HG03432 (cell line): ENCODE measurements around the gene SAG.
A peak's percentile ranks its signal among the peaks of the same experiment; 100 is the strongest.
"Not testable (repeated sequence)": the region's sequence is repeated elsewhere in the genome, so short reads cannot be mapped to it uniquely, and the experiment has no call there.

Source experiments
- ATAC-seq: cut with Tn5 transposase; IDR thresholded peaks from one replicate; pipeline ENCODE4 v1.9.1; 2021; ENCODE audit warnings: mild to moderate bottlenecking, moderate library complexity; ENCODE audit not compliant: unreplicated experiment

SAG gene

DNA sequence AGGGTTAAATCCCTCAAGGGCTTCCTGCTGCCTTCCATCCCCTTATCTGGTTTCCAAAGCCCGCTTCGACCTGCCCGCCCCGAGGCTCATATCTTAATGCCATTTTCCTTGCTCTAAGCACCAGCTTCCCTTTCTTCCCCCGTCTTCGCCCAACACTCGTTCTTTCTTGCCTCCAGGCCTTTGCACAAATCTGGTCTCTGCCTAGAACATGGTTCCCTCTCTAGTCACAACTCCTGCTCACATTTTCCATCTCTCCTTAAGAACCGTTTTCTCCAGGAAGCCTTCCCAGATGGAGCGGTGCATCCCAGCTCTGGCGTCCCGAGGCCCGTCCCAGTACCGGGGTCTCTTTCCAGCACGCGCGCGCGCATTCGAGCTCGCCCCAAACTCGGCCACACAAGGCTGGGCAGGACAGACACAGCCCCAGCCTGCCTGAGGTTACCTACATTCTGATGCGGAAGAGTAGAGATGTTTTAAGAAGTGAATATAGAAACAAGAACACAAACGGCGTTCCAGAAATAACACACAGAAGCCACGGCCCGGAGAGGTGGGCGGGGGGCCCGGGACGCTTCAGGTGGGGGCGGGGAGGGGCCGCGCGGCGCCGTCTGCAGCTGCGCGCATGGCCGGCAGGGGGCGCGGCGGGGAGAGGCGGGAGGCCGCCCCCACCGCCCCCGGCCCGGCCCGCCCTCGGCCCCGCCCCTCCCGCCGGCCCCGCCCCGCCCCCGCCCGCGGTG is 46.3 kb downstream of the SAG start, which contains the start of gene DGKD:
Gene DGKD (plus strand): TSS at position 726 of the 731 bp plus-strand sequence. CDS start 25 bp downstream, outside the sequence.
- peak; percentile 53 for ATAC-seq

DNA sequence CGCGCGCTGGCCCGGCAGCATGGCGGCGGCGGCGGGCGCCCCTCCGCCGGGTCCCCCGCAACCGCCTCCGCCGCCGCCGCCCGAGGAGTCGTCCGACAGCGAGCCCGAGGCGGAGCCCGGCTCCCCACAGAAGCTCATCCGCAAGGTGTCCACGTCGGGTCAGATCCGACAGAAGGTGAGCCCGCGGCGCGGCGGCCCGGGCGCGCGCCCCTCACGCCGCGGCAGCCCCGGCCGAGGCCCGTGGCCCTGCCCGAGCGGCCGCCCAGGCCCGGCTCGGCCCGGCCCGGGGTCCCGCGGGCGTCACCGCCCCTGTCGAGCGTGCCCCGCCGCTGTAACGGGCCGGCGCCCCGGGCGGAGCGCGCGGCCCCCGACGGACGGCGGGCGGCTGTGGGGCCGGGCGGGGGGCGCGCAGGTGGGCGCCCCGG is 46.9 kb downstream of the SAG start:
- no peak for ATAC-seq

DNA sequence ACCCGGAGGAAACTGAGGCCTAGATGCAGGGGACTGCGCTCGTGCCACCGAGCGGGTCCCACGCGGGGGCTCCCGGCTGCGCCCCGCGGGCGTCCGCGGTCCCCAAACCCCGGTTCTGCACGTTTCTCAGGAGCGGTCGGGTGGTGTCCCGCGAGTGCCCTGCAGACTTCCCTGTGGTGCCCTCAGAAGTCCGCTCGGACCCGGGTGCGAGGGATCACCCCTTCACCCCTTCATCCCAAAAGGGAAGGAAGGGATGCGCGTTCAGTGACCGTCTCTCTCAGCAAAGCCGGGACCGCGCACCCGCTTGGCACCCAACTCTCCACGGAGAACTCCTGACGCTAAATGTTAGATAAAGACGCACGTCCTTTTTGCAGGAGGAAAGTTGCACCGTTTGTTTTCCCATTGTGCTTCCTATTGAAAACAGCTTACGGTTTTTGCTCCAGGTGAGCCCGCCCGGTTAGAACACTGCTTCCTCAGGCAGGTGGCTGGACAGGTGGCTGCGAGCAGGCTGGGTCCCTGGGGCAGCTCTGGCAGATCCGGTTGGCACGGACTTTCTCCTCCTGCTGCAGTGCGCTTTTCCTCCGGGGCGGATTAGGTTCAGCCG is 47.5 kb downstream of the SAG start:
- peak; percentile 5 for ATAC-seq

DNA sequence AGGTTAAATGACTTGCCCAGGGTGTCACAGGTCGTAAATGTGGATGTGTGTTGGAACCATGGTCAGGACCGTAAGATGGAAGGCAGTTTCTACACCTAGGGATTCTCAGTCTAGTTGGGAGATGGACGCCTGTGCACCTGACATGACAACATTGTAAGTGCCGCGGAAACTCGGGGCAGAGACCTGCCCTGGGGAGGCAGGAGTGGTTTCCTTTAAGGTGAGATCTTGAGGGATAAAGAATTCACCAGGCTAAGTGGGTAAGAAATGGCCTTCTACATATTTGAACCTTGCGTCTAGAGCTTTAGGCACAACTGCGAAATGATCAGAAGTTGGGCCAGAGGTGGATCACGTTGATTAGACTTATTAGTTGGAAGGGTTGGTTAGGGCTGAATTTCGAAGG is 48.3 kb downstream of the SAG start:
- ATAC-seq, result no peak

DNA sequence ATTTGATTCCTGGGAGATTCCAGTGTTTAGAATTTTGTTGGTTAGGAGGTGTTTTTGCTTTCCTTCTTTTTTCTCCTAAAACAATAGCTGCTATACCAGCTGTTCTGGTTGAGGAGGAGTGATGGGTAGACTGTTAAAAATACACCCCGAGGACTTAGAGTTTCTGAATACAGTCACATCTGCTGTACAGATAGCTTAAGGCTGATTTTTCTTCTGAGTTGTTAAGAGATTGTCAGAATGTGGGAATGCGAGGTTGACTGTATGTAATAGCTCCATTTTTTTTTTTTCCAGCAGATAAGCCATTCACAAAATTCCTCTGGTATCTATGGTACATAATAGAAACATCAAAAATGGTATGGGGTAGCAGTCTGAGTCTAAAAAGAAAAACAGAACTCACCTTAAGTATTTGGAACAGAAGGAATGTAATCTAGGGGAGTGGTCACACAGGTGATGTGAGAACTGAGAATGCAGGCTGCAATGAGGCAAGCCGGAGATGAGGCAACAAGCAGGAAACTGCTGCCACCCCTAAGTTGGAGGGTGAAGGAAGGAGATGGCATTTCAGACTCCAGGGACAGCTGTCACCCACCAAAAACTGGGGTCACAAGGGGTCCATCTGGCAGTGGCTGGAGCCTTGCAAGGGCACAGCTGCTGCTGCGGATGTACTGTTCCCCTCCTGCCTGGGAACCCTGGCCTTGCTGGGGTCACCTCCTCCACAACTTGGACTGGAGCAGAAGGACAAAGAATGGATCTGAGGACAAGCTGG is 49.1 kb downstream of the SAG start:
- no peak for ATAC-seq

DNA sequence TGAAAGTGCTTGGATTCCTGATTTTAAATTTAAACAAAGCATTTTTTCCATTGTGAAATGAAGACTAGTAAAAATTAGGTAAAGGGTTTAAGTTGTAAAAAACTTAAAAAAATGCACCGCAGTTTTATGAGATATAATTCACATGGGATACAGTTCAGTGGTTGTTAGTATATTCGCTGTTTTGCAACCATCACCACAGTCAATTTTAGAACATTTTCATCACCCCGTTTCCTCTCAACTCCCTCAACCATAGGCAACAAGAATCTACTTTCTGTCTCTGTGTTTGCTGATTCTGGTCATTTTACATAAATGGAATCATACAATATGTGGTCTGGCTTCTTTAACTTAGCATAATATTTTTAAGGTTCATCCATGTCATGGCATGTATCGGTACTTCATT is 50.7 kb downstream of the SAG start:
- no peak for ATAC-seq

DNA sequence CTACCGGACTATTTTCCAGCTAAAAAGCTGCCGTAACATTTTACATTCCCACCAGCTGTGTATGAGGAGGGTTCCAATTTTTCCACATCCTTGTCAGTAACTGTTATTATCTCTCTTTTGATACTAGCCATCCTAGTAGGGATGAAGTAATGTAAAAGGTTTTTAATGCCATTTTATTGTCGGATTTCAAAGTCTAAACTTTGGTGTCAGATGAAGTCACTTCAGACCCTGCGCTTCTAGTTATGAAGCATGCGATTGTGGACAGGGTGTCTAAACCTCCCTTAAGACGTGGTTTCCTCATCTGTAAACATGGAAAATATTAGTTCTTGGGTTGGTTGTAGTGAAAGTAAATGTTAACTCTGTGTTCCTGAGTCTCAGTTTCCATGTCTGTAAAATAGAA is 51.3 kb downstream of the SAG start:
- no peak for ATAC-seq

DNA sequence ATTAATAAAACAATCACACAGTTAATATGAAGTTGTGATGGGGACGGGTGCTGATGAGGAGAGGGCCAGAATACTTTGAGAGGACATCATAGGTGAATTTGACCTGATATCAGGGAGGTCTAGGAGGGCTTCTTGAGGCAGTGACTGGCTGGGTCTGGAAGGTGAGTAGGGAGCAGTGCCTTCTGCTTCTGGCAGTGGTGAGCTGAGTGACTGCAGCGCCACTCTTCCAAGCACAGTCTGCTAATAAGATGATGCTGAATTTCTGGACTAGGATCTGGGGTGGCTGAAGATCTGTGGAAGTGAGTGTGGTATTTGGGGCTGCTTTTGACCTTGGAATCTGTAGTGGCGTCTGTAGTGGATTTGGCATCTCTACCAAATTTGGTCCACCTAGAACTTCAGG is 52.2 kb downstream of the SAG start:
- ATAC-seq, result no peak

DNA sequence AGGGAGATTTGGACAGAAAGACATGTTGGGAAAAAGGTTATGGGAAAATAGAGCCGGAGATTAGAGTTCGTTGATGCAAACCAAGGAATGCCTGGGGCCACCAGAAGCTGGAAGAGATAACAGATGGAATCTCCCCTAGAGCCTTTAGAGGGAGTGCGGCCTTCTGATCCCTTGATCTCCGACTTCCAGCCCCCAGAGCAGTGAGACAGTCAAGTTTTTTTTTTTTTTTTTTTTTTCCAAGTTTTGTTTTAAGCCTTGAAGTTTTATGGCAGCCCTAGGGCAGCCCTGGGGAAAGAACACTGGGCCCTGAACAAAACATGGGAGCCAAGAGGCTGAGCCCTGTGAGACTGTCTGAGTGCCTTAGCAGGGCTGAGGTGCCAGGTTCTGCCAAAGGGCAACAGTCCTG is 53.2 kb downstream of the SAG start:
- ATAC-seq, result no peak

DNA sequence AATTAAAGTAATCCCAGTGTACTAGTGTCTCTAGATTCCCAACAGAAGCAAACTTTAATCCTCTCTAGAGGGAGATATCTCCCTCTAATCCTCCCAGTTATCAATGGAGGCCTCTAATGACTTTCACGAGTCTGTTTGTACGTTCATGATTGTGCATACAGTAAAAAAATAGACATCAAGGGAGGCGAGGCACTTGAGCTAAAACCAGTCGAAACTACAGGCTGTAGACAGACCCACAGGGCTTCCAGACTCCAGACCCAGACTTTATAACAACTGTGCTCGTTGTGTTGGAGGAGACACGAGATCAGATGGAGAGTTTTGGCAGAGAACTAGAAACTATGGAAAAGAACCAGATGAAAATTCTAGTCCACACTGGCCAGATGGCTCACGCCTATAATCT is 53.7 kb downstream of the SAG start:
- no peak for ATAC-seq

DNA sequence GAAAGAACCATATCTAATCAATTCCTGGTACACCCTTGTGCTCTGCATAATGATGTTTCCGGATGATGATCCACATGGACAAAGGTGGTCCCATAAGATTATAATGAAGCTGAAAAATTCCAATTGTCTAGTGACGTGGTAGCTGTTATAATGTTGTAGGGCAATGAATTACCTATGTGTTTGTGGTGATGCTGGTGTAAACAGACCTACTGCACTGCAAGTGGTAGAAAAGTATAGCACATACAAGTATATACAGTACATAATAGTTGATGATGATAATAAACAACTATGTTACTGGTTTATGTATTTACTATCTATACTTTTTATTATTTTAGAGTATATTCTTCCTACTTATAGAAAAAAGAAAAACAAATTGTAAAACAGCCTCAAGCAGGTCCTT is 55.1 kb downstream of the SAG start:
- ATAC-seq, result no peak

DNA sequence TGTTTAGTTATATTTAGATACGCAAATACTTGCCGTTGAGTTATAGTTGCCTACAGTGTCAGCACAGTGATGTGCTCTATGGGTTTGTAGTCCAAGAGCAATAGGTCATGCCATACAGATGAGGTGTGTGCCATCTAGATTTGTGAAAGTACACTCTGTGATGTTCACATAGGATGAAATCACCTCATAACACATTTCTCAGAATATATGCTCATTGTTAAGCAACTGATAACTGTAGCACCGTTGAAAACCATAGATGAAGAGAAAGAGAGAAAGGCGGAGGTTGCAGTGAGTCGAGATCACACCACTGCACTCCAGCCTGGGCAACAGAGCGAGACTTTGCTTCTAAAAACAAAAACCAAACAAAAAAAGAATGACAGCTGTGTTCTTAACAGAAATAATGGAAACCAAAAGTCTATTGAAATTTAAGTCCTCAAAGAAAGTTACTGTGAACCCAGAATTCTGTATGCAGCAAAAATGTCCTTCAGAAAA is 56.2 kb downstream of the SAG start:
- peak; percentile 67 for ATAC-seq

DNA sequence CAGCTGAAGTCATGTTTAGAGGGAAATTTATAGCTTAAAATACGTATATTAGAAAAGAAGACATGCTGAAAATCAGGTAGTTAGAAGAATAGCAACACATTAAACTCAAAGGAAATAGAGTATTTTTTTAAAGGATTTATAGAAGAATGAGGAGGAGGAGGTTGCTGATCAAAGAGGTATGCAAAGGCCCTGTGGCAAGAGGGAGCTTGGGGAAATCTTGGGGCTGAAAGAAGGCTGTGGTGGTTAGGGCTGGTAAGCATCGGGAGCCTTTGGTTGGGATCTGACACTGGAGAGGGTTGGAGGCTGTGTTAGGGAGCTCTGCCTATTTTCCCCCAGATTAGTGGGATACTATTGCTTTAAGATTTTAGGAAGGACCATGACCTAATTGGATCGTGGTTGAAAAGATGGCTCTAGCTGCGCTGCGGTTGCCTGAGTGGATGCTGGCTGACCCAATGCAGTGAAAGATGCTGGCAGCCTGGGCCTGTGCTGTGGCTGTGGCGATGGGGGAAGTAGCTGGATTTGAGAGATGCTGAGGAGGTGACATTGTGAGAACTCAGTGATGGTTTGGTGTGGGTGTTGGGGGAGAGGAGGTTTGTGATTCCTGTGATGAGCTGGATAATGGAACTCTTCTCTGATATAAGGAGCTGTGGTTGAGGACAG is 58.4 kb downstream of the SAG start:
- no peak for ATAC-seq

DNA sequence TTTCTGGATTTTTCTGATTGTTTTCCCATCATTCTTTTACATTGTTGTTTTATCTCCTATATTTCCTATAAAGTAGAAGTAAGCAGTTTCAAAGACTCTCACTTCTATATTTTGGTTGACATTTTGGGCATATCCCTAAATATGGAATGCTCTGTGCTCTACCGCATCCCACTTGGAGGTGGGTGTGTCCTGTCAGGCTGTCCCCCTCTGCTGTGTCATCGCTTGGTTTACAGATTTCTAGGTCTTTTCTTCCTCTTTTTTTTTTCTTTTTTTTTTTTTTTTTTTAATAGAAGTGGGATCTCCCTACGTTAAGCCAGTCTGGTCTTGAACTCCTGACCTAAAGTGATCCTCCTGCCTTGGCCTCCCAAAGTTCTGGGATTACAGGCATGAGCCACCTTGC is 60.0 kb downstream of the SAG start:
- ATAC-seq, result no peak

DNA sequence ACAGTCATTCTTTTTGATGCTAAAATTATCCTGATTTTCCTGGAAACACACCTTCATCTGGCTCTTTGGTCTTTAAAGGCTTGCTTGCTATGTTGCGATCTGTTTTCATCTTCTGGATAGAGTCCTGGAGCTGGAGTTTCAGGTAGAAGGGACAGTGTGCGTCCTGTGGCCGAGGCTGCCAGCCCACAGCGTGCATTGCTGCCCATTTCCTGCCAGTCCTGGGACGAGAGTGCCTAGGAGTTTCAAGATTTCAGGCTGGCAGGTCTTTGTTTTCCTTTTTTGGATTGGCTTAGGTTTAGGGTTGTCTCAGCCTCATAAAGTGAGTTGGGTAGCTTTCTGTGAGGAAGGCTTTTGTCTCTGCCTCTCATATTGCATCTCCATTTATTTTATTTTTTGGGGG is 61.1 kb downstream of the SAG start:
- no peak for ATAC-seq

DNA sequence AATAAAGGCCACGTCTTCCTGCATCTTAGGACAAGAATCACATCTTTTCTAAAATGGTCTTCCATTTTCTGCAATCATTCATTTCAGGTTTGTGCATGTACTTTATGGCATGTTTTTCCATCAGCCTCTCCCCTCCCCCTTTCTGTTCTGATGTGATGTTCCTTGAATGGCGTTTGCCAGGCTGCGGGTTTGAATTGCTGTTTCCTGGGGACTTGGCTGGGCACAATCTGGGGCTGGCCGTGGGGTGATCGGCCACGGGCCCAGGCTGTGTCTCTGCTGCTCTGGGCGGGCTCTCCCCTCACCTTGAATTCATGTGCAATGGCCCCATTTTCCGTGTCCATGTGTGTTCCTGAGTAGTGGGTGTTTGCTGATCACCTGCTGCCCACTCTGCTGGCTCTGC is 61.8 kb downstream of the SAG start:
- ATAC-seq, result no peak

DNA sequence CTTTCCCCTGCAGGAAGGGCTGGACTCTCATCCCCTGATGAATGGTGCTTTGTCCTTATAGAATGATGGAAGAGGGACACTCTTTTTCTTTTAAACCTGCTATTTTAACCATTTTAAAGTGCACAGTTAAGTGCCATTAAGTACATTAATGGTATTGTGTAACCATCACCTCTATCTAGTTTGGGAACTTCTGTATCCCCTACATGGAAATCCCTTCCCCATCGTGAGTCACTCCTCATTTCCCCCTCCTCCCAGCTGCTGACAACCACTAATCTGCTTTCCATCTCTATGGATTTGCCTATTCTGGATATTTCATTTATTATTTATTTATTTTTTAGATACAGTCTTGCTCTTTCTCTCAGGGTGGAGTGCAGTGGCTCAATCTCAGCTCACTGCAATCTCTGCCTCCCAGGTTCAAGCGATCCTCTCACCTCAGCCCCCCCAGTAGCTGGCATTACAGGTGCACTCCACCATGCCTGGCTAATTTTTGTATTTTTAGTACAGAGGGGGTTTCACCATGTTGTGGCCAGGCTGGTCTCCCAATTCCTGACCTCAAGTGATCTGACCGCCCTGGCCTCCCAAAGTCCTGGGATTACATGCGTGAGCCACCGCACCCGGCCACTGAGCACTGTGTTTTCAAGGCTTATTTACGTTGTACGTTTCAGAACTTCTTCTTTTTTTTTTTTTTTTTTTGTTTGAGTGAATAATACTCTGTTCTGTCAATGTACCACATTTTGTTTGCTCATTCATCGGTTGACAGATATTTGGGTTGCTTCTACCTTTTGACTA is 62.5 kb downstream of the SAG start:
- no peak for ATAC-seq

DNA sequence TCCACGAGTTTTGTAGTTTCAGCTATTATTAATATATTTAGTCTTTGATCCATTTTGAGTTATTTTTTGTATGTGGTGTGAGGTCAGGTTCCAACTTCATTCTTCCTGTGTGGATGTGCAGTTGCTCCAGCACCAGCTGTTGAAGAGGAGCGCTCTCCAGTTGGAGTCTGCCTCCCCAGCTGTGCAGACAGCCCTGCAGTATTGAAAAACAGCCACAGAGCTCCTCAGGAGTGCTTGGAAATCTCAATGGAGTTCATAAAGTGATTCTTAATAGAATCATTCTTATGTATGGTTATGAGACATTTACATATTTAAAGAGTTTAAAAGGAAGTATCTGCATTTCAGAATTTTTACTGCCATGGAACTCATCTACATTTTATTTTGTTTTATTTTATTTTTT is 64.0 kb downstream of the SAG start:
- no peak for ATAC-seq

DNA sequence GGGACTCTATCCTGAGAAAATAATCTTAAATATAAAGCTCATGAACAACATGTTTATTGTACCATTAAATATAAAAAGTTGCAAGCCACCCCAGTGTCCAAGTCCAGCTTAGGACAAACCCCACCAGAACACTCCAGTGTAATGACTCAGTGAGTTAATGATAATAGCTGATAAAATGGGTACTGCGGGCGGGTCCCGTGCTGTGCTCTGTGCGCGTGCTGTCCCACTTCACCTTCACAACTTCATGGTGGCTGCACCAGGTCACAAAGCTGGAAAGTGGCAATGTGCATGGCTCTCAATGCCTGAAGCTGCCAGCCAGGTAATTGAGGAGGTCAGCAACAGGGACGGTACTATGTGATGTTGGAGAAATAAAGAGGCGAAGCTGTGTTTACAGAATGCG is 65.2 kb downstream of the SAG start:
- no peak for ATAC-seq

DNA sequence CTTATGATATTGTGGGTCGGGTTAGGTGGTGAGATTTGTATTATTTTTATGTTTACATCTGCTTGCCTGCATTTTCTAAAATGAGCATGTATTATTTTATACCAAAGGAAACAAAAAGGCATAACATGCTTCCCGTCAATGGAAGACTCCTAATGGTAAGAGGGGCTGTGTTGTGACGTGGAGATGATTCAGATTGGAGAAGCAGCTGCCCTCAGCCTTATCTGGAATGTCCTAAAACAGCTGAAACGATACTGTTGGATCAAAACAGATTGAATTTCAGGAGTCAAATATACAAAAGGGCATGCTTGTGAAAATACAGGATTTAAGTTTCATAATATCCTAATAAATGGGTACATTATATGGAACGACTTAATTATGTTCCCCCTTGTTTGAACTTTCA is 65.7 kb downstream of the SAG start:
- ATAC-seq, result no peak

DNA sequence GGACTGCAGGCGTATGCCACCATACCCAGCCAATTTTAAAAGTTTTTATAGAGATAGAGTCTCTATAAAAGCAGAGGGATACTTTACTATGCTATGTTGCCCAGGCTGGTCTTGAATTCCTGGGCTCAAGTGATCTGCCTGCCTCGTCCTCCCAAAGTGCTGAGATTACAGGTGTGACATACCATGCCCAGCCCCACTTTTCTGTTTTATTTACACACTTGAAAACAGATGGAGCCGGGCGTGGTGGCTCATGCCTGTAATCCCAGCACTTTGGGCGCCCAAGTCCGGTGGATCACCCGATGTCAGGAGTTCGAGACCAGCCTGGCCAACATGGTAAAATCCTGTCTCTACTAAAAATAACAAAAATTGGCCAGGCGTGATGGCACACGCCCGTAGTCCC is 67.2 kb downstream of the SAG start:
- ATAC-seq, result not testable (repeated sequence)
